B cell (primary cell): ENCODE data around the gene GYS1. TPM values are rescaled to one million over a fixed set of nuclear protein-coding genes. Genes with fewer than 3 reads are reported as not detected.

ENCODE experiments used
- ATAC-seq: fragments of 200-7000 bp; cut with Tn5 transposase; one replicate; pipeline ENCODE4 v1.10.0; 2021; ENCODE audit warnings: low read depth, mild to moderate bottlenecking, moderate number of reproducible peaks, moderate library complexity
- CTCF ChIA-PET: fragments of 350-600 bp; sonication (Branson Sonifier 250); formaldehyde crosslinking; loops from one replicate; lab custom pipeline; 2021; ENCODE audit warnings: antibody characterized with exemption, inconsistent platforms; lab: Charles Lee
- POLR2A ChIA-PET: fragments of 350-600 bp; sonication (Branson Sonifier 250); formaldehyde crosslinking; loops from one replicate; lab custom pipeline; 2021; ENCODE audit warnings: antibody characterized with exemption; lab: Charles Lee
- DNase-seq: peaks from one replicate; pipeline ENCODE4 v3.0.0; 2013
- H2AFZ ChIP-seq: 2 replicates; pipeline ENCODE4 v1.6.1; 2012; ENCODE audit warnings: mild to moderate bottlenecking, low read depth, low read length; ENCODE audit not compliant: insufficient read depth, poor library complexity, severe bottlenecking
- H3K27ac ChIP-seq, 2 donors: 1 replicate in 1 of 2; 2 replicates in 1 of 2; pipeline ENCODE4 v1.5.1; 2012 to 2013; ENCODE audit warnings: low read length in 2 of 2, mild to moderate bottlenecking in 2 of 2, moderate library complexity in 1 of 2
- H3K27me3 ChIP-seq, 4 experiments: fragments of 200-600 bp in 1 of 4; sonication (generic) in 1 of 4; replicated peaks in 1 of 4; 1 replicate in 2 of 4; 2 replicates in 2 of 4; pipeline versions ENCODE4 v1.6.1 to v1.7.0; 2013 to 2016; ENCODE audit warnings: low read length in 3 of 4, mild to moderate bottlenecking in 2 of 4, mixed read lengths in 1 of 4, moderate library complexity in 1 of 4; ENCODE audit not compliant: insufficient read depth in 4 of 4, control insufficient read depth in 3 of 4; ENCODE audit errors: control extremely low read depth in 1 of 4
- H3K36me3 ChIP-seq, 2 experiments: replicated peaks in 1 of 2; 1 replicate in 1 of 2; 2 replicates in 1 of 2; pipeline versions ENCODE4 v1.6.1 to v1.7.1; 2013; ENCODE audit warnings: low read length in 1 of 2; ENCODE audit not compliant: insufficient read depth in 2 of 2, control insufficient read depth in 1 of 2; ENCODE audit errors: control extremely low read depth in 1 of 2, extremely low read depth in 1 of 2
- H3K4me1 ChIP-seq, 2 donors: fragments of 200-600 bp in 1 of 2; sonication (generic) in 1 of 2; 1 replicate in 1 of 2; 2 replicates in 1 of 2; pipeline versions ENCODE4 v1.5.1 to v1.6.1; 2013 to 2017; ENCODE audit warnings: low read length in 2 of 2; ENCODE audit not compliant: control insufficient read depth in 2 of 2, insufficient read depth in 2 of 2
- H3K4me2 ChIP-seq: replicated peaks from 2 replicates; pipeline ENCODE3; 2012; ENCODE audit warnings: mild to moderate bottlenecking, low read depth, low read length; ENCODE audit not compliant: poor library complexity, severe bottlenecking
- H3K4me3 ChIP-seq, 5 experiments: fragments of 200-600 bp in 1 of 5; sonication (generic) in 1 of 5; 1 replicate in 3 of 5; 2 replicates in 2 of 5; pipeline versions ENCODE4 v1.5.1 to v1.7.0; 2011 to 2016; ENCODE audit warnings: low read length in 4 of 5, mild to moderate bottlenecking in 4 of 5, low read depth in 2 of 5, control low read depth in 1 of 5, moderate library complexity in 1 of 5; ENCODE audit not compliant: insufficient read depth in 1 of 5; ENCODE audit errors: control extremely low read depth in 1 of 5, extremely low read depth in 1 of 5
- H3K79me2 ChIP-seq: fragments of 200-600 bp; sonication (generic); one replicate; pipeline ENCODE4 v1.6.0; 2016; ENCODE audit warnings: low read length; ENCODE audit not compliant: control insufficient read depth, insufficient read depth
- H3K9ac ChIP-seq: fragments of 200-600 bp; sonication (generic); 2 replicates; pipeline ENCODE4 v1.6.1; 2017; ENCODE audit warnings: mild to moderate bottlenecking, low read length, moderate library complexity
- H3K9me3 ChIP-seq, 3 donors: one replicate each; pipeline versions ENCODE4 v1.6.1 to v1.7.1; 2013; ENCODE audit warnings: low read length in 2 of 3; ENCODE audit not compliant: control insufficient read depth in 2 of 3, insufficient read depth in 1 of 3; ENCODE audit errors: control extremely low read depth in 1 of 3
- H4K20me1 ChIP-seq: 2 replicates; pipeline ENCODE4 v1.6.0; 2012; ENCODE audit warnings: mild to moderate bottlenecking, low read length; ENCODE audit not compliant: insufficient read depth, control insufficient read depth, poor library complexity, severe bottlenecking
- H3K27ac Mint-ChIP-seq: one replicate; pipeline ENCODE4 v1.8.0; 2021; ENCODE audit warnings: mixed read lengths
- H3K27me3 Mint-ChIP-seq: one replicate; pipeline ENCODE4 v1.8.0; 2021; ENCODE audit warnings: mixed read lengths
- H3K4me1 Mint-ChIP-seq: one replicate; pipeline ENCODE4 v1.8.0; 2021; ENCODE audit warnings: mixed read lengths
- H3K4me3 Mint-ChIP-seq: one replicate; pipeline ENCODE4 v1.8.0; 2021; ENCODE audit warnings: mixed read lengths
- H3K9me3 Mint-ChIP-seq: one replicate; pipeline ENCODE4 v1.8.0; 2022; ENCODE audit warnings: mixed read lengths; ENCODE audit not compliant: insufficient read depth
- CTCF ChIP-seq: fragments of 200-600 bp; IDR thresholded peaks from one replicate; pipeline ENCODE4 v1.8.0; 2022; ENCODE audit warnings: antibody characterized with exemption, mild to moderate bottlenecking
- EZH2 ChIP-seq: IDR thresholded peaks from 2 replicates; pipeline ENCODE4 v1.6.1; 2012; ENCODE audit warnings: borderline replicate concordance, low read depth, mild to moderate bottlenecking, moderate library complexity, low read length; ENCODE audit not compliant: insufficient read depth, poor library complexity, severe bottlenecking
- WGBS: methylation state at CpG from one replicate; pipeline ENCODE4 v1.1.5; 2013; ENCODE audit warnings: missing lambda C conversion rate; ENCODE audit not compliant: insufficient coverage; 5-methylcytosine and 5-hydroxymethylcytosine counted together
- intact Hi-C: fragments of 100-400 bp; cut with micrococcal nuclease; formaldehyde crosslinking; loops from one replicate; pipeline ENCODE4 v1.10.0; 2022
- polyA plus RNA-seq: library from polyadenylated mRNA; depleted of rRNA; stranded (reverse); fragments of >200 nt; gene quantifications from 2 replicates; pipeline ENCODE4 v1.2.3, GENCODE V29; 2012
- total RNA-seq, 2 donors: library from RNA; stranded (reverse); fragments of 120-200 nt in 1 of 2; gene quantifications; 1 replicate in 1 of 2; 2 replicates in 1 of 2; pipeline versions ENCODE4 v1.2.3 to v1.2.4, GENCODE V29; 2013 to 2022

Gene GYS1
- total and polyA plus RNA-seq, 2 donors (not counting 1 experiment from before 2014, with no cell fraction given) = 28.9 to 62.7 TPM

DNA sequence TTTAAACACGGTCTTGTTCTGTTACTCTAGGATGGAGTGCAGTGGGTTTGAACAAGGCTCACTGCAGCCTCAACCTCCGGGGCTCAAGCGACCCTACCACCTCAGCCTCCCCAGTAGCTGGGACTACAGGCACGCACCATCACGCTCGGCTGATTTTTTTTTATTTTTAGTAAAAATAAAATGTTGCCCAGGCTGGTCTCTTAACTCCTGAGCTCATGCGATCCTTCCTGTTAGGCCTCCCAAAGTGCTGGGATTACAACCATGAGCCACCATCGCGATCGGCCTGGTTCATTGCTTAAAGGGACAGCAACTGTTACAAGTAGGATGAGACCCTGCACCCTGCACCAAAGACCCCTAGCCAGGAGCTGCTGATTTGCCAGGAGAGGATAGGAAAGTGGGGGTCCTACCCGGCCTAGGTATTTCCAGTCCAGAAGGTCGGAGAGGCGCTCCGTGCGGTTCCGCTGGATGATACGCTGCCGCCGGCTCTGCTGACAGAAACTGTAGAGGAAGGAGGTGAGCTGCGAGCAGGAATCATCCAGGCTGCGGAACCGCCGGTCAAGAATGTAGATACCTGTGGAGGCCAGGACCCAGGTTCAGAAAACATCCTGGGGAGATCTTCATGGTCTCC lies 22.9 kb downstream of the GYS1 start:
- no peak for DNase-seq
- H2AFZ ChIP-seq = no peak overlapping the region
- H3K27ac ChIP-seq = no peak overlapping the region
- no peaks in the 10 kb centered on the region for H3K27me3 ChIP-seq
- H3K9me3 ChIP-seq = peaks cover 0 to 5% (median 0%) of the 10 kb centered on the region in 3 donors
- peaks cover 3 to 55% of the 10 kb centered on the region in 2 experiments for H3K36me3 ChIP-seq
- H3K4me2 ChIP-seq = no peak overlapping the region
- peaks cover 16% of the 10 kb centered on the region for H3K79me2 ChIP-seq
- intact Hi-C loops = no loop called here
- WGBS = 94% methylated on average over 17 of the region's 23 CpGs
- Mint-ChIP-seq H3K9me3 (no peaks in the 10 kb centered on the region), H3K4me1 (peaks cover 38% of the 10 kb centered on the region), H3K4me3 (no peak overlapping the region), H3K27me3 (no peaks in the 10 kb centered on the region), H3K27ac (no peak overlapping the region)
- ChIA-PET CTCF (interaction anchor here (0.6 to 5.0 kb wide), 34 partner anchors 8 to 325 kb away, joined by 3 to 70 read pairs (median 5); partner anchors contain the start of genes BAX, CA11, DHDH and GYS1), POLR2A (interaction anchor here (0.5 to 1.1 kb wide), 5 partner anchors 16 to 192 kb away, joined by 3 to 15 read pairs (median 4); no protein-coding TSS in a partner anchor)
- peaks cover 22% of the 10 kb centered on the region for H4K20me1 ChIP-seq
- no peak for TF ChIP-seq EZH2
- no peak for TF ChIP-seq CTCF
- peaks cover 12 to 31% of the 10 kb centered on the region in 2 donors for H3K4me1 ChIP-seq
- no peak overlapping the region for H3K9ac ChIP-seq
- ATAC-seq = no peak
- no peak overlapping the region for H3K4me3 ChIP-seq
